Aorta (tissue), 5 donors: Measurements from ENCODE around the gene ANKLE1. TPM values are rescaled to one million over a fixed set of nuclear protein-coding genes. Genes with fewer than 3 reads are reported as not detected.
"Not testable (repeated sequence)": the region's sequence is repeated elsewhere in the genome, so short reads cannot be mapped to it uniquely, and the experiment has no call there.

ENCODE experiments used
- ATAC-seq: fragments of 200-7000 bp; cut with Tn5 transposase; one replicate; pipeline ENCODE4 v1.9.1; 2022; ENCODE audit warnings: moderate library complexity; ENCODE audit not compliant: low FRiP score
- DNase-seq, 2 donors: peaks; one replicate each; pipeline ENCODE4 v3.0.0-alpha.2; 2020
- H3K27ac ChIP-seq, 2 donors: one replicate each; pipeline ENCODE4 v1.5.1; 2013; ENCODE audit warnings: low read length in 2 of 2, mild to moderate bottlenecking in 2 of 2, moderate library complexity in 2 of 2, control low read depth in 1 of 2, inconsistent platforms in 1 of 2, low read depth in 1 of 2
- H3K27me3 ChIP-seq, 2 donors: one replicate each; pipeline ENCODE4 v1.6.1; 2013; ENCODE audit warnings: control low read depth in 1 of 2, low read length in 1 of 2, mild to moderate bottlenecking in 1 of 2, moderate library complexity in 1 of 2; ENCODE audit not compliant: insufficient read depth in 2 of 2, control insufficient read depth in 1 of 2
- H3K36me3 ChIP-seq, 2 donors: one replicate each; pipeline ENCODE4 v1.6.1; 2013; ENCODE audit warnings: control low read depth in 1 of 2, low read length in 1 of 2, mild to moderate bottlenecking in 1 of 2; ENCODE audit not compliant: insufficient read depth in 2 of 2, control insufficient read depth in 1 of 2
- H3K4me1 ChIP-seq, 2 donors: one replicate each; pipeline ENCODE4 v1.6.1; 2013; ENCODE audit warnings: low read length in 2 of 2, control low read depth in 1 of 2, mild to moderate bottlenecking in 1 of 2, moderate library complexity in 1 of 2; ENCODE audit not compliant: insufficient read depth in 2 of 2, control insufficient read depth in 1 of 2
- H3K4me3 ChIP-seq, 2 donors: one replicate each; pipeline ENCODE4 v1.5.1; 2013; ENCODE audit warnings: low read length in 2 of 2, control low read depth in 1 of 2, mild to moderate bottlenecking in 1 of 2
- H3K9me3 ChIP-seq: one replicate; pipeline ENCODE4 v1.6.1; 2013; ENCODE audit warnings: mild to moderate bottlenecking, low read length; ENCODE audit not compliant: control insufficient read depth
- WGBS, 2 donors: extraction: QIAGEN DNeasy Blood & Tissue Kit; methylation state at CpG; one replicate each; pipeline ENCODE4 v1.1.7; 2013; 5-methylcytosine and 5-hydroxymethylcytosine counted together
- intact Hi-C, 2 donors: fragments of 100-400 bp; cut with DNase I; formaldehyde crosslinking; loops; one replicate each; pipeline versions ENCODE4 v1.14.2 to v1.15.0; 2022
- polyA plus RNA-seq, 2 donors: library from polyadenylated mRNA; stranded (reverse); fragments of 200-250 nt; gene quantifications; one replicate each; pipeline ENCODE4 v1.2.3, GENCODE V29; 2013
- total RNA-seq, 2 donors: library from RNA; stranded (reverse); fragmentation: NEBNext Ultra II Directional; extraction: Animal tissue kit (Norgen Biotek cat#: 25700); gene quantifications; one replicate each; pipeline ENCODE4 v1.2.1, GENCODE V29; 2021
- donor health status: healthy with polysubstance abuse.
- donor health status: Bipolar disorder and iron deficiency.
- donor health status: DM: no; HTN: no; CAD: no.
- donor health status: DM: no; HTN: no; CAD: no.
- donor health status: DM: yes; HTN: yes; CAD: no.

ANKLE1 gene
- total and polyA plus RNA-seq, 4 donors, result 0.71 to 1.0 (median 0.95) TPM; not detected in 1

GRCh38 chr19:17268754-17269153 is 12.9 kb upstream of the ANKLE1 start:
- DNase-seq (no peak), ATAC-seq (no peak)
- H3K36me3 ChIP-seq, result peaks cover 0 to 6% of the 10 kb centered on the region in 2 donors
- no peaks in the 10 kb centered on the region for H3K4me1 ChIP-seq
- H3K9me3 ChIP-seq, result no peaks in the 10 kb centered on the region
- 91 to 92% methylated on average over 13 of the region's 13 CpGs for WGBS, 2 donors
- no peak overlapping the region for H3K4me3 ChIP-seq
- no peak overlapping the region for H3K27ac ChIP-seq
- H3K27me3 ChIP-seq, result no peaks in the 10 kb centered on the region
- intact Hi-C loops, result no loop called here

- H3K9me3 ChIP-seq, H3K27ac ChIP-seq, H3K27me3 ChIP-seq, intact Hi-C loops, H3K4me3 ChIP-seq, DNase-seq, H3K4me1 ChIP-seq, ATAC-seq: not testable (repeated sequence)
- 95 to 99% methylated on average over 3 of the region's 3 CpGs for WGBS, 2 donors
- peaks cover 0 to 15% of the 10 kb centered on the region in 2 donors for H3K36me3 ChIP-seq
Observed at GRCh38 chr19:17274892-17275291, 6.8 kb upstream of the ANKLE1 start.

DNA sequence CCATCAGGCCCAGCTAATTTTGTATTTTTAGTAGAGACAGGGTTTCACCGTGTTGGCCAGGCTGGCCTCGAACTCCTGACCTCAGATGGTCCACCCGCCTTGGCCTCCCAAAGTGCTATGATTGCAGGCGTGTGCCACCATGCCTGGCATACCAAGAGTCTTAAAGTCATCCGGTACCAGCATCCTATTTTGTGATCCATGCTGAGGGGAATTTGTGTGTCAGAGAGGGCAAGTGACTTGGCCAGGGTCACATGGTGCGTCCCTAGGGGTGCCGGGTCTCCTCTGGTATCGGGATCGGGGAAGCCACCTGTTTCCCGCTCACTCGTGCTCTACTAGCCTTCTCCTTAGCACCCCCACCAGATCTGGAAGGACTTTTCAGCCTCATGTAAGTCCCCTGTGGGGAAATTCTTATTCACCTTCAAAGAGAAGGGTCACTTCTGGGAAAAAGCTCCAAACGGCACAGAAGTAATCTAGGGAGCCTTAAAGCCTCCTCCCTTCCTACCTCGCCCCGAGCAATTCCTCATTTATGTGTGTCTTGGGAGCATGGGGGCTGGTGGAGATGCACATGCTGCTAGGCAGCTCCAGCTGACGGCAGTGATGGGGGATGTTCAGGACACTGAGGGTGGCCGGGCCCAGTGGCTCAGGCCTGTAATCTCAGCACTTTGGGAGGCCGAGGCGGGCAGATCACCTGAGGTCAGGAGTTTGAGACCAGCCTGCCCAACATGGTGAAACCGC is 6.1 kb upstream of the ANKLE1 start:
- H3K4me1 ChIP-seq, result no peaks in the 10 kb centered on the region
- H3K27ac ChIP-seq, result no peak overlapping the region
- DNase-seq (no peak), ATAC-seq (no peak)
- no peak overlapping the region for H3K4me3 ChIP-seq
- peaks cover 0 to 15% of the 10 kb centered on the region in 2 donors for H3K36me3 ChIP-seq
- no peaks in the 10 kb centered on the region for H3K9me3 ChIP-seq
- no peaks in the 10 kb centered on the region for H3K27me3 ChIP-seq
- intact Hi-C loops, result no loop called here
- 88 to 90% methylated on average over 19 of the region's 19 CpGs for WGBS, 2 donors

DNA sequence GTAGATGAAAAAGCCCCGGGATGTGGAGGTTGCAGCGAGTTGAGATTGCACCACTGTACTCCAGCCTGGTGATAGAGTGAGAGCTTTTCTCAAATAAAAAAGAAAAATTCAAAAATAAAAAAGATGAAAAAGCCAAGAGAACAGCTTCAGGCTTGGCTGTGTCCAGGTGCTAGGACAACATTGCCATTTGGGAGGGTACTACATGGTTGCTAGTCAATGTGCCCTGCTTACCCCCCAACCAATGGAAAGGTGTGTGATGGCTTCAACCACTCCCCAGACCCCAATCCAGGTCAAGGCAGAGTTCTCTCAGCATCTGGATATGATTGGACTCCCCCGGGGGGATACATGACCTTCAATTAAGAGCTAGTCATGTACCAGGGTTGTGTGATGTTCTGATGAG is 2.3 kb upstream of the ANKLE1 start:
- no peaks in the 10 kb centered on the region for H3K9me3 ChIP-seq
- H3K4me1 ChIP-seq, result no peaks in the 10 kb centered on the region
- H3K27ac ChIP-seq, result no peak overlapping the region
- no peaks in the 10 kb centered on the region for H3K27me3 ChIP-seq
- H3K4me3 ChIP-seq, result no peak overlapping the region
- WGBS, 2 donors, result 67 to 78% methylated on average over 3 of the region's 3 CpGs
- intact Hi-C loops, result no loop called here
- peaks cover 0 to 6% of the 10 kb centered on the region in 2 donors for H3K36me3 ChIP-seq
- ATAC-seq, result no peak
- no peak for DNase-seq

GRCh38 chr19:17282488-17283125 is 906 bp downstream of the ANKLE1 start:
- Histone ChIP-seq H3K27me3 (no peaks in the 10 kb centered on the region), H3K9me3 (no peaks in the 10 kb centered on the region), H3K4me3 (no peak overlapping the region), H3K36me3 (peaks cover 0 to 2% of the 10 kb centered on the region in 2 donors), H3K4me1 (no peaks in the 10 kb centered on the region), H3K27ac (no peak overlapping the region)
- DNase-seq, result peak; percentile 85 to 95
- ATAC-seq, result peak; percentile 95
- 3 to 6% methylated on average over 45 of the region's 45 CpGs for WGBS, 2 donors
- intact Hi-C loops, result loop anchor here (2.0 to 5.0 kb wide), 4 partner anchors 70 to 216 kb away; no protein-coding TSS in a partner anchor

DNA sequence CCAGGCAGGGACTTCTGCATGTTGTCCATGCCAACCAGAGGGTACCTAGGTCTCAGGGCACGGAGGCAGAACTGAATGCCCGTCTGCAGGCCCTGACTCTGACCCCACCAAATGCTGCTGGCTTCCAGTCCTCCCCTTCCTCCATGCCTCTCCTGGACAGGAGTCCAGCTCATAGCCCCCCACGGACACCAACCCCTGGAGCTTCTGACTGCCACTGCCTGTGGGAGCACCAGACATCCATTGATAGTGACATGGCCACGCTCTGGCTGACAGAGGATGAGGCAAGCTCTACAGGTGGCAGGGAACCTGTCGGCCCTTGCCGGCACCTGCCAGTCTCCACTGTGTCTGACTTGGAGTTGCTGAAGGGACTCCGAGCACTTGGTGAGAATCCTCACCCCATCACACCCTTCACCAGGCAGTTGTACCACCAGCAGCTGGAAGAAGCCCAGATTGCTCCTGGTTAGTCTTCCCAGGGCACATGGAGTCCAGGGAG is 1.8 kb downstream of the ANKLE1 start:
- WGBS, 2 donors, result 89 to 91% methylated on average over 7 of the region's 7 CpGs
- H3K4me3 ChIP-seq, result no peak overlapping the region
- intact Hi-C loops, result loop anchor here (2.0 to 5.0 kb wide), 4 partner anchors 71 to 217 kb away; no protein-coding TSS in a partner anchor
- ATAC-seq, result peak; percentile 19
- H3K4me1 ChIP-seq, result no peaks in the 10 kb centered on the region
- no peaks in the 10 kb centered on the region for H3K27me3 ChIP-seq
- no peak overlapping the region for H3K27ac ChIP-seq
- DNase-seq, result no peak
- H3K9me3 ChIP-seq, result no peaks in the 10 kb centered on the region
- H3K36me3 ChIP-seq, result peaks cover 0 to 2% of the 10 kb centered on the region in 2 donors

DNA sequence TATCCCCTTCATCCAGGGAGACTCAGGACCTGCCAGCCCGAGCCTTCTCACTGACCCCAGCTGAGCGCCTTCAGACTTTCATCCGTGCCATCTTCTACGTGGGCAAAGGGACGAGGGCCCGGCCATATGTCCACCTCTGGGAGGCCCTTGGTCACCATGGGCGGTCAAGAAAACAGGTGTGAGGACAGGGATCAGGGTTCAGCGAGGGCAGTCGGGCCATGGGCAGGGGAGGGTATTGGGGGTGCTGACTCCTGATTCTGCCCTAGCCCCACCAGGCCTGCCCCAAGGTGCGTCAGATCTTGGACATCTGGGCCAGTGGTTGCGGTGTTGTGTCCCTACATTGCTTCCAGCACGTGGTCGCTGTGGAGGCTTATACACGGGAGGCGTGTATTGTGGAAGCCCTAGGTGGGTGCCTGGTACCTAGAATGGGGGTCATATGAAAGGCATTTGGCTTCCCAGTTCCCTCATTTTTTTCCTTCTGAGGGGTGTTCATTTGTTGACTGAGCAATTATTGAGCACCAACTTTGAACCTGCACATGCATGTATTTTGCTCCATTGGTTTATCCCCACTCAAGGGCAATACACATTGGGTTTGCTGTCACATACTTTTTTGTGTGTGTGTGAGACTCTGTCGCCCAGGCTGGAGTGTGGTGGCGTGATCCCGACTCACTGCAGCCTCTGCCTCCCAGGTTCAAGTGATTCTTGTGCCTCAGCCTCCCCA is 3.9 kb downstream of the ANKLE1 start:
- 92% methylated on average over 18 of the region's 18 CpGs for WGBS, 2 donors
- intact Hi-C loops, result no loop called here
- no peak overlapping the region for H3K27ac ChIP-seq
- H3K4me3 ChIP-seq, result no peak overlapping the region
- no peak for DNase-seq
- no peaks in the 10 kb centered on the region for H3K27me3 ChIP-seq
- H3K36me3 ChIP-seq, result no peaks in the 10 kb centered on the region
- H3K9me3 ChIP-seq, result no peaks in the 10 kb centered on the region
- no peaks in the 10 kb centered on the region for H3K4me1 ChIP-seq
- no peak for ATAC-seq

GRCh38 chr19:17286263-17286662 is 4.6 kb downstream of the ANKLE1 start:
- 93 to 95% methylated on average over 11 of the region's 11 CpGs for WGBS, 2 donors
- Histone ChIP-seq H3K27me3 (no peaks in the 10 kb centered on the region), H3K4me1 (no peaks in the 10 kb centered on the region), H3K4me3 (no peak overlapping the region), H3K36me3 (no peaks in the 10 kb centered on the region), H3K9me3 (no peaks in the 10 kb centered on the region), H3K27ac (no peak overlapping the region)
- DNase-seq (no peak), ATAC-seq (no peak)
- intact Hi-C loops, result no loop called here
